ENCODE measurements around the gene MUC21. TPM values are rescaled to one million over a fixed set of nuclear protein-coding genes. Genes with fewer than 3 reads are reported as not detected.

MUC21 gene
- under 0.01 and 0.21 TPM in 2 replicates for total RNA-seq

GRCh38 chr6:30983439-30983838 lies at the start of gene MUC21:
MUC21 (plus strand) TSS chr6:30983718; CDS start chr6:30983959, 241 bp downstream.

GRCh38 chr6:30940361-30940986 lies 43.0 kb upstream of the MUC21 start, which contains the start of gene MUCL3:
MUCL3 (plus strand) TSS chr6:30940973; CDS start chr6:30941000, 27 bp downstream.

GRCh38 chr6:31010393-31011060 lies 27.0 kb downstream of the MUC21 start, which contains the start of gene MUC22:
MUC22 (plus strand) TSS chr6:31010474; CDS start chr6:31010707, 233 bp downstream.

Other genes starting within 250 kb of the MUC21 start
- gene FLOT1, start 241.0 kb upstream of the MUC21 start, total RNA-seq = 19.0 and 33.7 TPM in 2 replicates
- 211 and 248 TPM in 2 replicates for gene IER3, start 239.2 kb upstream of the MUC21 start, total RNA-seq
- 195 and 363 TPM in 2 replicates for gene DDR1, start 99.2 kb upstream of the MUC21 start, total RNA-seq
- gene GTF2H4, start 75.5 kb upstream of the MUC21 start, total RNA-seq = 12.3 and 13.4 TPM in 2 replicates
- gene VARS2, start 69.5 kb upstream of the MUC21 start, total RNA-seq = 21.7 and 46.3 TPM in 2 replicates
- gene SFTA2, start 51.5 kb upstream of the MUC21 start, total RNA-seq = 2.7 TPM in 1 of 2 replicates, not detected in the other
- under 0.01 TPM in 1 of 2 replicates, not detected in the other for gene MUCL3, start 42.7 kb upstream of the MUC21 start, total RNA-seq
- gene MUC22, start 26.8 kb downstream of the MUC21 start, total RNA-seq = not detected in 2 replicates
- 1.2 TPM in 1 of 2 replicates, not detected in the other for gene C6orf15, start 128.9 kb downstream of the MUC21 start, total RNA-seq
- 0.43 and 1.7 TPM in 2 replicates for gene PSORS1C1, start 131.1 kb downstream of the MUC21 start, total RNA-seq
- 0.24 TPM in 1 of 2 replicates, not detected in the other for gene CDSN, start 136.7 kb downstream of the MUC21 start, total RNA-seq
- not detected in 2 replicates for gene PSORS1C2, start 155.3 kb downstream of the MUC21 start, total RNA-seq
- 11.5 and 18.3 TPM in 2 replicates for gene CCHCR1, start 174.1 kb downstream of the MUC21 start, total RNA-seq
- gene TCF19, start 174.9 kb downstream of the MUC21 start, total RNA-seq = 3.0 and 6.0 TPM in 2 replicates
- gene POU5F1, start 187.0 kb downstream of the MUC21 start, total RNA-seq = 0.21 and 1.2 TPM in 2 replicates

Data from tracheal epithelial cell (primary cell).